ENCODE data around the gene MESP2.

Gene MESP2

DNA sequence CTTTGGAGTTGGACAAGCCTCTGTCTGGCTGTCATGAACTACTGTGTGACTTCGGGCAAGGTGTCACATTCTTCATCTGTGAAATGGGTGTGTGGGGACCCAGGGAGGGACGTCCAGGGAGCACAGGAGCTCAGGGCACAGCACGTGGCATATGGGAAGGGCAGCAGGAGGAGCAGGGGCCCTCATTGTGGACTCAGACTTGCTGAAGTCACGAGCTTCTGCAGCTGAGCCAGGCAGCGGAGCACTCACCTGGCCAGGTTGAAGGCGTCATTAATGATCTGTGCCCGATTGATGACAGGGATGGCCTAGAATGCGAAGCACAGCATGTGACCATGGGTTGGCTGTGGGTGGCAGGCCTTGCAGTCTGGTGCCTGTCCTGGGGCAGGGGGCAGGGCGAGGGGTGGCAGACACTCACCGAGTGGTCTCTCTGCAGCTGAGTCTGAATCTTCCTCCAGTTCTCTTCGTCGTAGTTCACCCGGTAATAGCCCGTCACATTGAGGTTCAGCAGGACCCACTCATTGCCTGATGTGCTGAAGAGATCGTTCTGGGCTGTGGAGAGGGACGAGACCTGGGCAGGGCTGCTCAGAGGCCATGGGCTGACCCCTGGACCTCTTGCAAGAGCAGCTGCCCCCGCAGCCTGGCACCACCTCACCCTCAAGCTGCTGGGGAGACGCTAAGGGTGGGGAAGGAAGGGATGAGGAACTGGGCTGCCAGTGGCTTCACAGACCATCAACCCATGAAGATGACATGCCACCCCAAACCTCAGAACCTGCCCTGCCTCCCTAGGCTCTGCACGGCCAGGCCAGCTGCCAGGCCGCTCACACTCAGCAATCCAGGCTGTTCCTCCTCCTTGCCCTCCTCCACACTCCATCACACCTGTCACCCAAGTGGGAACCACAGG lies 23.1 kb downstream of the MESP2 start:
- DNase-seq (ENCODE audit: low read depth in 1 of 2, low spot score in 1 of 2), result no peak
- H3K27ac ChIP-seq (replicated peaks), result no peak overlapping the region
- TF ChIP-seq, protein P1, sequence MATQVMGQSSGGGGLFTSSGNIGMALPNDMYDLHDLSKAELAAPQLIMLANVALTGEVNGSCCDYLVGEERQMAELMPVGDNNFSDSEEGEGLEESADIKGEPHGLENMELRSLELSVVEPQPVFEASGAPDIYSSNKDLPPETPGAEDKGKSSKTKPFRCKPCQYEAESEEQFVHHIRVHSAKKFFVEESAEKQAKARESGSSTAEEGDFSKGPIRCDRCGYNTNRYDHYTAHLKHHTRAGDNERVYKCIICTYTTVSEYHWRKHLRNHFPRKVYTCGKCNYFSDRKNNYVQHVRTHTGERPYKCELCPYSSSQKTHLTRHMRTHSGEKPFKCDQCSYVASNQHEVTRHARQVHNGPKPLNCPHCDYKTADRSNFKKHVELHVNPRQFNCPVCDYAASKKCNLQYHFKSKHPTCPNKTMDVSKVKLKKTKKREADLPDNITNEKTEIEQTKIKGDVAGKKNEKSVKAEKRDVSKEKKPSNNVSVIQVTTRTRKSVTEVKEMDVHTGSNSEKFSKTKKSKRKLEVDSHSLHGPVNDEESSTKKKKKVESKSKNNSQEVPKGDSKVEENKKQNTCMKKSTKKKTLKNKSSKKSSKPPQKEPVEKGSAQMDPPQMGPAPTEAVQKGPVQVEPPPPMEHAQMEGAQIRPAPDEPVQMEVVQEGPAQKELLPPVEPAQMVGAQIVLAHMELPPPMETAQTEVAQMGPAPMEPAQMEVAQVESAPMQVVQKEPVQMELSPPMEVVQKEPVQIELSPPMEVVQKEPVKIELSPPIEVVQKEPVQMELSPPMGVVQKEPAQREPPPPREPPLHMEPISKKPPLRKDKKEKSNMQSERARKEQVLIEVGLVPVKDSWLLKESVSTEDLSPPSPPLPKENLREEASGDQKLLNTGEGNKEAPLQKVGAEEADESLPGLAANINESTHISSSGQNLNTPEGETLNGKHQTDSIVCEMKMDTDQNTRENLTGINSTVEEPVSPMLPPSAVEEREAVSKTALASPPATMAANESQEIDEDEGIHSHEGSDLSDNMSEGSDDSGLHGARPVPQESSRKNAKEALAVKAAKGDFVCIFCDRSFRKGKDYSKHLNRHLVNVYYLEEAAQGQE (IDR thresholded peaks at IDR 0.05; ENCODE audit: insufficient replicate concordance, low read depth), result no peak
- no peak for TF ChIP-seq GABPA (IDR thresholded peaks at IDR 0.05; ENCODE audit: low read depth)
- no peak for TF ChIP-seq SPI1 (IDR thresholded peaks at IDR 0.05; ENCODE audit: borderline replicate concordance, low read depth)
- TF ChIP-seq, protein P2, sequence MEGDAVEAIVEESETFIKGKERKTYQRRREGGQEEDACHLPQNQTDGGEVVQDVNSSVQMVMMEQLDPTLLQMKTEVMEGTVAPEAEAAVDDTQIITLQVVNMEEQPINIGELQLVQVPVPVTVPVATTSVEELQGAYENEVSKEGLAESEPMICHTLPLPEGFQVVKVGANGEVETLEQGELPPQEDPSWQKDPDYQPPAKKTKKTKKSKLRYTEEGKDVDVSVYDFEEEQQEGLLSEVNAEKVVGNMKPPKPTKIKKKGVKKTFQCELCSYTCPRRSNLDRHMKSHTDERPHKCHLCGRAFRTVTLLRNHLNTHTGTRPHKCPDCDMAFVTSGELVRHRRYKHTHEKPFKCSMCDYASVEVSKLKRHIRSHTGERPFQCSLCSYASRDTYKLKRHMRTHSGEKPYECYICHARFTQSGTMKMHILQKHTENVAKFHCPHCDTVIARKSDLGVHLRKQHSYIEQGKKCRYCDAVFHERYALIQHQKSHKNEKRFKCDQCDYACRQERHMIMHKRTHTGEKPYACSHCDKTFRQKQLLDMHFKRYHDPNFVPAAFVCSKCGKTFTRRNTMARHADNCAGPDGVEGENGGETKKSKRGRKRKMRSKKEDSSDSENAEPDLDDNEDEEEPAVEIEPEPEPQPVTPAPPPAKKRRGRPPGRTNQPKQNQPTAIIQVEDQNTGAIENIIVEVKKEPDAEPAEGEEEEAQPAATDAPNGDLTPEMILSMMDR (IDR thresholded peaks at IDR 0.05; ENCODE audit: insufficient read depth, low read length), result no peak
- TF ChIP-seq POLR2AphosphoS5 (IDR thresholded peaks at IDR 0.05; ENCODE audit: low read depth), result no peak; the same call in 1 of the 2 replicates
- H3K27me3 ChIP-seq (ENCODE audit: insufficient read depth, poor library complexity, severe bottlenecking), result no peaks in the 10 kb centered on the region
- no peak overlapping the region for H3K4me3 ChIP-seq (replicated peaks; ENCODE audit: insufficient read depth, low read length)

DNA sequence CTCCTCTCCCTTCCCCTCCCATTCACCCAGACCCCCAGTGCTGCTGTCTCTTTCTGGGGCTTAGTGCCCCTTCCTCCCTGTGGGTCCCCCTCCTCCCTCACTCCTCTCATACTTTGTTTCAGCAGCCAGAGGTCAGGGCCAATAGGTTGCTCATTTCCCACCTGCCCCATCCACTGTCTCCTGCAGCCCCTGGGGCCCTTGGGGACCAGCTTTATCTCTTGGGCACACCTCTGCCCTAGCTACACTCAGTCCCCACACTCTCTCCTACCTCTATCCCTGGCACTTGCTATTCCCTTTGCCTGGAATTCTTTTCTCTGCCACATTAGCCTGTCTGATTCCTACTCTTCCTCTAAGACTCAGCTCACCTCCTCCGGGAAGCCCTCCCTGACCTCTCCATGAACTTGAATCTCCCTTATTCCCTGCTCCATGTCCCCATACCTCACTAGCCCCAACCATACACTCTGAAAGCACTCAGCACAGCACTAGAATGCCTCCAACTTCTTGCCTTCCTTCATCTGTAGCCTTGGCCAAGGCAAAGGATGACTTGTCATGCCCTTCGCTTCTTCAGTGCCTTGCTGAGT lies 23.9 kb downstream of the MESP2 start:
- H3K4me3 ChIP-seq (replicated peaks; ENCODE audit: insufficient read depth, low read length), result no peak overlapping the region
- TF ChIP-seq, protein P2 (IDR thresholded peaks at IDR 0.05; ENCODE audit: insufficient read depth, low read length), result no peak
- TF ChIP-seq, protein P1 (IDR thresholded peaks at IDR 0.05; ENCODE audit: insufficient replicate concordance, low read depth), result no peak
- TF ChIP-seq POLR2AphosphoS5 (IDR thresholded peaks at IDR 0.05; ENCODE audit: low read depth) (no peak), SPI1 (IDR thresholded peaks at IDR 0.05; ENCODE audit: borderline replicate concordance, low read depth) (no peak), GABPA (IDR thresholded peaks at IDR 0.05; ENCODE audit: low read depth) (no peak)
- H3K27me3 ChIP-seq (ENCODE audit: insufficient read depth, poor library complexity, severe bottlenecking), result no peaks in the 10 kb centered on the region
- no peak for DNase-seq (ENCODE audit: low read depth in 1 of 2, low spot score in 1 of 2)
- H3K27ac ChIP-seq (replicated peaks), result no peak overlapping the region

DNA sequence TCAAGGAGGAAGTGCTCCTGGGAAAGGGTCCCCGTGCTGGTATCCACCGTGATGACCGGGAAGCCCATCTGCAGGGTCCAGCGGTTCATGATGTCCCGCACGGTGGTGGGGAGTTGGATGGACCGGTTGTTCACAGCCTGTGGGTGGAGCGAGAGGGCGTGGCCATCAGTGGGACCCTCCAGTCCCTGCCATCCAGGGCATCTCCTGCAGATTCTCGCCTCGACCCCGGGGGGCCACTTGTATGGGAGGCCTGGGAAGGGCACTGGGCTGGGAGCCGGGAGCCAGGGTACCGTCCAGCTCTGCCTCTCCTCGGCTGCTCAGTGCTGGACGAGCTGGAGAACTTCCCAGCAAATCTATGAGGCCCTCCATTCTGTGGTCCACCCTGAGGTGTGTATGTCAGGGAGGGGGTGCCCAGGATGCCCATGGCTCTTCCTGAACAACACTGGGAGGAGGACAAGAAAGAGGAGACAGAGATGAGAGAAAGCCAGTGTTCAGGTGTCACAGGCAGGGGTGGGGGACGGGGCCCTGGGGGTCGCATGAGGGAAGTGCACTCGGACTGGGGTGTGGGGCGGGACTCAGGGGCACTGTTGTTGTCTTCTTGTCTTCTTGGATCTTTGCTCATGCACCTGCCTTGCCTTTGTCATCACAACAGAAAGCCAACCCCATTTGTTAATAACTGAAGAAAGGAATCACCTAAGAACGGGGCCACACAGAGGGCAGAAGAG lies 25.5 kb downstream of the MESP2 start:
- TF ChIP-seq GABPA (IDR thresholded peaks at IDR 0.05; ENCODE audit: low read depth), result no peak
- TF ChIP-seq SPI1 (IDR thresholded peaks at IDR 0.05; ENCODE audit: borderline replicate concordance, low read depth), result no peak
- TF ChIP-seq, protein P1 (IDR thresholded peaks at IDR 0.05; ENCODE audit: insufficient replicate concordance, low read depth), result no peak
- TF ChIP-seq, protein P2 (IDR thresholded peaks at IDR 0.05; ENCODE audit: insufficient read depth, low read length), result no peak
- no peak for TF ChIP-seq POLR2AphosphoS5 (IDR thresholded peaks at IDR 0.05; ENCODE audit: low read depth)
- Histone ChIP-seq H3K27me3 (ENCODE audit: insufficient read depth, poor library complexity, severe bottlenecking) (no peaks in the 10 kb centered on the region), H3K4me3 (replicated peaks; ENCODE audit: insufficient read depth, low read length) (no peak overlapping the region), H3K27ac (replicated peaks) (no peak overlapping the region)
- no peak for DNase-seq (ENCODE audit: low read depth in 1 of 2, low spot score in 1 of 2)
